GM18520 (cell line): Measurements from ENCODE around the gene TMPRSS7.

Experiments used
- ATAC-seq: cut with Tn5 transposase; IDR thresholded peaks from one replicate; pipeline ENCODE4 v1.9.1; 2021; ENCODE audit not compliant: unreplicated experiment

Gene TMPRSS7

GRCh38 chr3:112124907-112125607 lies 90.5 kb downstream of the TMPRSS7 start:
- ATAC-seq: no peak

GRCh38 chr3:112126511-112126911 lies 92.0 kb downstream of the TMPRSS7 start:
- ATAC-seq: no peak

- ATAC-seq: no peak
These were observed 93.3 kb downstream of the TMPRSS7 start for GRCh38 chr3:112127522-112128494.

GRCh38 chr3:112128843-112129727 lies 94.5 kb downstream of the TMPRSS7 start:
- peak; percentile 20 for ATAC-seq

GRCh38 chr3:112129925-112130637 lies 95.5 kb downstream of the TMPRSS7 start:
- ATAC-seq: no peak

GRCh38 chr3:112130638-112130993 lies 96.1 kb downstream of the TMPRSS7 start:
- ATAC-seq: no peak
